Measurements from ENCODE around the gene PKDCC.

DNA sequence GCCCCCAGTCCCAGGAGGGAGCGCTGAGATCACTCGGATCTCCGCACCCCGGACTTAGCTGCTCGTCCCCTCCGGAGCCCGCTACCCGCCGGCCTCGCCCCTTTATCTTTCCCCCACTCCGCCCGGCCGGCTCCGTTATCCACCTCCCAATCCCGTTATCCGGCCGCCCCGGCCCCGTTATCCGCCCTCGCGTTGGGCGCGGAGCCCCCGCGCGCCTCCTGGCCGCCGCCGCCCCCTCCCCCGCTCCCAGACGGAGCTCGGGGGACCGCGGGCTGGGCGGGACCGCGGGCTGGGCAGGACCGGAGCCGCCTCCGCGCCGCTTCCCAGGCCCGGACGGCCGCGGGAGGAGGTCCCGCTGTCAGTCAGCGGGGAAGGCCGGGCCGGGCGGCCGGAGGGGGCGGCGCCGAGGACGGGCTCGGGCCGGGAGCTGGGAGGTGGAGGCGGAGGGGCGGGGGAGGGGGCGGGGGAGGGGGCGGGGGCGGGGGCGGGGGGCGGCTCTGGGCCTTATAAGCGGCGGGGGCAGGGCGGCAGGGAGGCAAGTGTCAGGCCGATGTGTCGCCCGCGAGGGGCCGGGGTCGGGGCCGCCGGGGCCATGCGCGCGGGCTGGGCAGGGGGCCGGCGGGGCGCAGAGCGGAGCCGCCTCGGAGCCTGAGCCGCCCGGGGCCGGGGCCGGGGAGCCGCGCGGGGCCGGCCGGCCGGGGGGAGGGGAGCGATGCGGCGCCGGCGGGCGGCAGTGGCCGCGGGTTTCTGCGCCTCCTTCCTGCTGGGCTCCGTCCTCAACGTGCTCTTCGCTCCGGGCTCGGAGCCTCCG, at the start of gene PKDCC:
- TF ChIP-seq, protein P1, sequence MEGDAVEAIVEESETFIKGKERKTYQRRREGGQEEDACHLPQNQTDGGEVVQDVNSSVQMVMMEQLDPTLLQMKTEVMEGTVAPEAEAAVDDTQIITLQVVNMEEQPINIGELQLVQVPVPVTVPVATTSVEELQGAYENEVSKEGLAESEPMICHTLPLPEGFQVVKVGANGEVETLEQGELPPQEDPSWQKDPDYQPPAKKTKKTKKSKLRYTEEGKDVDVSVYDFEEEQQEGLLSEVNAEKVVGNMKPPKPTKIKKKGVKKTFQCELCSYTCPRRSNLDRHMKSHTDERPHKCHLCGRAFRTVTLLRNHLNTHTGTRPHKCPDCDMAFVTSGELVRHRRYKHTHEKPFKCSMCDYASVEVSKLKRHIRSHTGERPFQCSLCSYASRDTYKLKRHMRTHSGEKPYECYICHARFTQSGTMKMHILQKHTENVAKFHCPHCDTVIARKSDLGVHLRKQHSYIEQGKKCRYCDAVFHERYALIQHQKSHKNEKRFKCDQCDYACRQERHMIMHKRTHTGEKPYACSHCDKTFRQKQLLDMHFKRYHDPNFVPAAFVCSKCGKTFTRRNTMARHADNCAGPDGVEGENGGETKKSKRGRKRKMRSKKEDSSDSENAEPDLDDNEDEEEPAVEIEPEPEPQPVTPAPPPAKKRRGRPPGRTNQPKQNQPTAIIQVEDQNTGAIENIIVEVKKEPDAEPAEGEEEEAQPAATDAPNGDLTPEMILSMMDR (IDR thresholded peaks at IDR 0.05): no peak
- peak in 1 of 3 donors; percentile 14 for TF ChIP-seq POLR2A (IDR thresholded peaks at IDR 0.05)

All from body of pancreas (tissue), 4 donors.